HL-60/S4 treated with retinoic acid at 250 ng/mL for 4 days and 3 days (cell line): Measurements from ENCODE around the gene ATP5F1D.

Source experiments
- in situ Hi-C: fragments of 300-500 bp; cut with MboI; formaldehyde crosslinking; loops from 2 replicates; pipeline ENCODE4 v1.7.0; 2022; ENCODE audit warnings: low sequenced_read_pairs

The ATP5F1D gene

GRCh38 chr19:1290196-1290702, 48.7 kb downstream of the ATP5F1D start:
- in situ Hi-C loops, result no loop called here

GRCh38 chr19:1290703-1291651, 49.4 kb downstream of the ATP5F1D start:
- in situ Hi-C loops, result no loop called here

- in situ Hi-C loops, result no loop called here
Observed at GRCh38 chr19:1291761-1292418, 50.3 kb downstream of the ATP5F1D start.

GRCh38 chr19:1292419-1293151, 51.0 kb downstream of the ATP5F1D start:
- in situ Hi-C loops, result no loop called here

GRCh38 chr19:1293782-1294604, 52.4 kb downstream of the ATP5F1D start:
- in situ Hi-C loops, result no loop called here
